Measurements from ENCODE around the gene KRTAP7-1. TPM values are rescaled to one million over a fixed set of nuclear protein-coding genes. Genes with fewer than 3 reads are reported as not detected.

The KRTAP7-1 gene, protein sequence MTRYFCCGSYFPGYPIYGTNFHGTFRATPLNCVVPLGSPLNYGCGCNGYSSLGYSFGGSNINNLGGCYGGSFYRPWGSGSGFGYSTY
- not detected for polyA plus RNA-seq (ENCODE audit: insufficient read length in 4 of 4)

DNA sequence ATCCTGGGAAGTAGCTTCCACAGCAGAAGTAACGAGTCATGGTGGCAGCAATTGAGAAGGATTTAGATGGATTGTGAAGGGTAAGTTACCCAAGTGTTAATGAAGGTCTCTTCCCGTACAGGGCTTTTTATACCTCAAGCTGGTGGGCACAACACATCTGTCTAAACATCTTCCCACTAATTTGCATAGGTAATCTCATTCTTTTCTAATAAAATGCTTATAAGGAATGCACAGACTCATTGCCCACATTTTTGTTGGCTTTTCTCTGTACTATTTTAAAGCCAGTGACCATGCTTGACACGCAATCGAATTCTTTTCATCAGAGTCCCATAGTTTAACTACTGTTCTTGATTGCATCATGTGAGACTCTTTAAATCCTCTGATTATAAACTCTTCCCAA lies at the start of gene KRTAP7-1:
KRTAP7-1 (minus strand) TSS at position 101 of the 400 bp plus-strand sequence; CDS start at position 40, 61 bp downstream.
- no peak for DNase-seq (ENCODE audit: low read depth in 4 of 4, low spot score in 3 of 4)

- DNase-seq (ENCODE audit: low read depth in 4 of 4, low spot score in 3 of 4) = no peak
Observed at GRCh38 chr21:30874526-30874925, 45.0 kb upstream of the KRTAP7-1 start.

GRCh38 chr21:30847627-30848500 lies 18.3 kb upstream of the KRTAP7-1 start:
- DNase-seq (ENCODE audit: low read depth in 4 of 4, low spot score in 3 of 4) = no peak

DNA sequence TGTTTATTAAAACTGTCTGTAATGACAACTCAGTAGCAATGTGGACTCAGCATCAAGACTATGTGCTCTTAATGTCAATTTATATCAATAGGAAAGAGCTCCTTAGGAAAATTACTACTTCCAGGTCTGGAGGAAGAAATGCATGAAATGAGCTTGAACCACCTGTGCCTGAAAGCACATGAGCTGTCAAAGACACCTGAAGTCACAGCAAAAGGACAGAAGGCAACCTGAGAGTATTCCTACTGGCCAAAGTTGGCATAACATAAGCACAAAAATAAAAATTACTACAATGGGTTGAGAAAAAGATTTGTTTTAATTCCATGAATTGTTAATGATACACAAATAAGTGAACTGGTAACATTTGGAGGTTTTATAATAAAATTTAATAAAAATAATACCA lies 13.4 kb upstream of the KRTAP7-1 start:
- DNase-seq (ENCODE audit: low read depth in 4 of 4, low spot score in 3 of 4) = no peak

- no peak for DNase-seq (ENCODE audit: low read depth in 4 of 4, low spot score in 3 of 4)
Observed at GRCh38 chr21:30839304-30839703, 9.7 kb upstream of the KRTAP7-1 start.

GRCh38 chr21:30838536-30838935 lies 9.0 kb upstream of the KRTAP7-1 start:
- DNase-seq (ENCODE audit: low read depth in 4 of 4, low spot score in 3 of 4) = no peak

- no peak for DNase-seq (ENCODE audit: low read depth in 4 of 4, low spot score in 3 of 4)
Observed at GRCh38 chr21:30831194-30831765, 1.7 kb upstream of the KRTAP7-1 start.

DNA sequence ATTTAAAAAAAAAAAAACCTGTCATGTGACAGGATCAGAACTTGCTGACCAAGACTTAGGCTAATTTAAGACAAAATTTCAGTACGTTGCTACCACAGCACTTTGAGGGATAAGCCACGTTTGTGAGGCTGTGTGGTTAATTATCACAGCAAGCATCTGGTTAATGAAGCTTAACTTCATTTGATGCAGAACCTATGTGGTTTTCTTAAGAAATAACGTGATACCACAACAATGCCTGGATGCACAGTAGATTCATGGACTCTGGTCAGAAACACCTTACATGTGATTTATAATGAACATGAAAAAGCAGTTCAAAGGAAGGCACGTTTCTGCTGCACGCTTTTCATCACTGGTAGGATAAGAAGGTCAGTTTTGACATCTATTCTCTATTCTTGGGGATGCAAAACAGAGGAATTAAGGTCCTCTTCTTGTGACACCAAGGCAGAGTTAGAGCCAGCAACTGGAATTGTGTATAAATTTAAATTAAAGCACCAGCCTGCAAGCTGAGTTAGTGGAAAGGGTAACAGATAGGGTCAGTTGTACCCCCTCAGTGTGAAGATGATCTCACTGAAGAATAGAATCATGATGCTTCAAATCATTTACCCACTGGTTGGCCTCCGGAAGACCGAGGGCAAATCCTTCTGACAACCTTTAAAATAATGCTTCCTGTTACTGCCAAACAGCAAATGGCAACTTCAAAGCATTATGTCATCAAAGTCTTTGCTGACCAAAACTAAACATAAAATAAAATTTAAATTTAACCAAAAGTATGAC lies 10.5 kb downstream of the KRTAP7-1 start:
- DNase-seq (ENCODE audit: low read depth in 4 of 4, low spot score in 3 of 4) = no peak

GRCh38 chr21:30813174-30813573 lies 16.4 kb downstream of the KRTAP7-1 start, which contains the start of gene KRTAP8-1:
Gene KRTAP8-1 (minus strand): TSS chr21:30813274. CDS start chr21:30813220, 54 bp downstream.
- no peak for DNase-seq (ENCODE audit: low read depth in 4 of 4, low spot score in 3 of 4)

- no peak for DNase-seq (ENCODE audit: low read depth in 4 of 4, low spot score in 3 of 4)
Observed at GRCh38 chr21:30800605-30801004, 29.0 kb downstream of the KRTAP7-1 start.

GRCh38 chr21:30793581-30794314 lies 35.8 kb downstream of the KRTAP7-1 start:
- no peak for DNase-seq (ENCODE audit: low read depth in 4 of 4, low spot score in 3 of 4)

DNA sequence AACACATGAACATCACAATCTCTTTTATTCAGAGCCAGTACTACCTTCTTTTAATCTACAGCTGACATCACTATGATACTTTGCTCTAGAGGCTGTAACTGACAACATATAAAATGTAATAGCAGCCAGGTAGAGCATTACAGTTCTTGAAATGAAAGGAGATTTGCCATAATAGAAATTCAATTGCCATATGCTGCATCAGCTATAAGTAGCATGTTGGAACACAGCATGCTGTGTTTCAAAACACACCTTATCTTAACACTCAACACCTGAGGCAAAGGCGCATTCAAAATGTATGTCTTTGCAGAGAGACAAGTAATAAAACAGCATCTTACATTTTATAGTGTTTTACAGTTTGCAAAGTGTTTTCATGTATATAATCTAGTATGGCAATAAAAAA lies 50.3 kb downstream of the KRTAP7-1 start:
- no peak for DNase-seq (ENCODE audit: low read depth in 4 of 4, low spot score in 3 of 4)

Other genes starting within 250 kb of the KRTAP7-1 start
- not detected for gene KRTAP22-2, start 239.4 kb downstream of the KRTAP7-1 start, polyA plus RNA-seq (ENCODE audit: insufficient read length in 4 of 4)
- gene KRTAP6-3, start 237.3 kb downstream of the KRTAP7-1 start, polyA plus RNA-seq (ENCODE audit: insufficient read length in 4 of 4) = not detected
- gene KRTAP6-2, start 230.9 kb downstream of the KRTAP7-1 start, polyA plus RNA-seq (ENCODE audit: insufficient read length in 4 of 4) = not detected
- gene KRTAP22-1, start 228.7 kb downstream of the KRTAP7-1 start, polyA plus RNA-seq (ENCODE audit: insufficient read length in 4 of 4) = not detected
- not detected for gene KRTAP6-1, start 215.8 kb downstream of the KRTAP7-1 start, polyA plus RNA-seq (ENCODE audit: insufficient read length in 4 of 4)
- gene KRTAP20-1, start 213.3 kb downstream of the KRTAP7-1 start, polyA plus RNA-seq (ENCODE audit: insufficient read length in 4 of 4) = not detected
- gene KRTAP20-4, start 209.1 kb downstream of the KRTAP7-1 start, polyA plus RNA-seq (ENCODE audit: insufficient read length in 4 of 4) = not detected
- not detected for gene KRTAP20-2, start 194.6 kb downstream of the KRTAP7-1 start, polyA plus RNA-seq (ENCODE audit: insufficient read length in 4 of 4)
- not detected for gene KRTAP20-3, start 186.9 kb downstream of the KRTAP7-1 start, polyA plus RNA-seq (ENCODE audit: insufficient read length in 4 of 4)
- gene KRTAP21-3, start 111.0 kb downstream of the KRTAP7-1 start, polyA plus RNA-seq (ENCODE audit: insufficient read length in 4 of 4) = not detected
- gene KRTAP21-2, start 82.5 kb downstream of the KRTAP7-1 start, polyA plus RNA-seq (ENCODE audit: insufficient read length in 4 of 4) = not detected
- gene KRTAP21-1, start 74.3 kb downstream of the KRTAP7-1 start, polyA plus RNA-seq (ENCODE audit: insufficient read length in 4 of 4) = not detected
- gene KRTAP8-1, start 16.5 kb downstream of the KRTAP7-1 start, polyA plus RNA-seq (ENCODE audit: insufficient read length in 4 of 4) = not detected
- gene KRTAP11-1, start 51.8 kb upstream of the KRTAP7-1 start, polyA plus RNA-seq (ENCODE audit: insufficient read length in 4 of 4) = not detected
- gene KRTAP19-8, start 208.7 kb upstream of the KRTAP7-1 start, polyA plus RNA-seq (ENCODE audit: insufficient read length in 4 of 4) = not detected